Right atrium auricular region (tissue), 2 donors: ENCODE data around the gene ATP1A1. TPM values are rescaled to one million over a fixed set of nuclear protein-coding genes. Genes with fewer than 3 reads are reported as not detected.

ENCODE experiments used
- DNase-seq: peaks from one replicate; pipeline ENCODE4 v3.0.0-alpha.2; 2019; ENCODE audit warnings: low spot score
- H3K27ac ChIP-seq, 2 donors: fragments of 200-600 bp; sonication (generic); 1 replicate in 1 of 2; 2 replicates in 1 of 2; pipeline ENCODE4 v1.5.1; 2016 to 2019
- H3K27me3 ChIP-seq, 2 donors: fragments of 200-600 bp; sonication (generic); one replicate each; pipeline versions ENCODE4 v1.5.1 to v1.6.0; 2017 to 2019
- H3K36me3 ChIP-seq: fragments of 200-600 bp; sonication (generic); one replicate; pipeline ENCODE4 v1.5.1; 2016
- H3K4me1 ChIP-seq, 2 donors: fragments of 200-600 bp; sonication (generic); one replicate each; pipeline versions ENCODE4 v1.5.1 to v1.6.0; 2017 to 2019
- H3K4me3 ChIP-seq, 2 donors: fragments of 200-600 bp; sonication (generic); 1 replicate in 1 of 2; 2 replicates in 1 of 2; pipeline ENCODE4 v1.5.1; 2017 to 2019; ENCODE audit warnings: mild to moderate bottlenecking in 1 of 2, moderate library complexity in 1 of 2
- H3K9me3 ChIP-seq, 2 donors: fragments of 200-600 bp; sonication (generic); one replicate each; pipeline ENCODE4 v1.5.1; 2019
- total RNA-seq, 2 donors: library from RNA; depleted of rRNA; stranded (reverse); fragments of >200 nt; gene quantifications; one replicate each; pipeline ENCODE4 v1.1.0, GENCODE V29; 2016
- TF ChIP-seq, protein P1 (sequence below), 2 donors: fragments of 200-600 bp; sonication (generic); IDR thresholded peaks; one replicate each; pipeline ENCODE4 v1.5.1; 2019; ENCODE audit warnings: antibody characterized with exemption in 2 of 2

Gene ATP1A1
- total RNA-seq, 2 donors from 2014 or later: 148 to 256 TPM

DNA sequence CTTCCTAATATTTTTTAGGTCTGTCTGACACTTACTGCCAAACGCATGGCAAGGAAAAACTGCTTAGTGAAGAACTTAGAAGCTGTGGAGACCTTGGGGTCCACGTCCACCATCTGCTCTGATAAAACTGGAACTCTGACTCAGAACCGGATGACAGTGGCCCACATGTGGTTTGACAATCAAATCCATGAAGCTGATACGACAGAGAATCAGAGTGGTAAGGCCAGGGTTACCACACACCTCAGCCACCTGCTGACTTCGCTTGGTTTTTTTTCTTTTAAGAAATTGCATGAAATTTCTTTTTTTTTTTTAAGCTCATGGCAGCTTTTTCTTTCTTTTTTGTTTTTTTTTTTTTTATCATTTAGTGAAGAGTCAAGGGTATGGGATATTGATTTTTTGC lies 17.2 kb downstream of the ATP1A1 start:
- Histone ChIP-seq H3K36me3 (peaks cover 100% of the 10 kb centered on the region), H3K27me3 (no peaks in the 10 kb centered on the region), H3K4me3 (no peak overlapping the region), H3K9me3 (no peaks in the 10 kb centered on the region), H3K4me1 (peaks cover 0 to 19% of the 10 kb centered on the region in 2 donors), H3K27ac (no peak overlapping the region)
- TF ChIP-seq, protein P1, sequence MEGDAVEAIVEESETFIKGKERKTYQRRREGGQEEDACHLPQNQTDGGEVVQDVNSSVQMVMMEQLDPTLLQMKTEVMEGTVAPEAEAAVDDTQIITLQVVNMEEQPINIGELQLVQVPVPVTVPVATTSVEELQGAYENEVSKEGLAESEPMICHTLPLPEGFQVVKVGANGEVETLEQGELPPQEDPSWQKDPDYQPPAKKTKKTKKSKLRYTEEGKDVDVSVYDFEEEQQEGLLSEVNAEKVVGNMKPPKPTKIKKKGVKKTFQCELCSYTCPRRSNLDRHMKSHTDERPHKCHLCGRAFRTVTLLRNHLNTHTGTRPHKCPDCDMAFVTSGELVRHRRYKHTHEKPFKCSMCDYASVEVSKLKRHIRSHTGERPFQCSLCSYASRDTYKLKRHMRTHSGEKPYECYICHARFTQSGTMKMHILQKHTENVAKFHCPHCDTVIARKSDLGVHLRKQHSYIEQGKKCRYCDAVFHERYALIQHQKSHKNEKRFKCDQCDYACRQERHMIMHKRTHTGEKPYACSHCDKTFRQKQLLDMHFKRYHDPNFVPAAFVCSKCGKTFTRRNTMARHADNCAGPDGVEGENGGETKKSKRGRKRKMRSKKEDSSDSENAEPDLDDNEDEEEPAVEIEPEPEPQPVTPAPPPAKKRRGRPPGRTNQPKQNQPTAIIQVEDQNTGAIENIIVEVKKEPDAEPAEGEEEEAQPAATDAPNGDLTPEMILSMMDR (IDR thresholded peaks at IDR 0.05): no peak
- DNase-seq: no peak

DNA sequence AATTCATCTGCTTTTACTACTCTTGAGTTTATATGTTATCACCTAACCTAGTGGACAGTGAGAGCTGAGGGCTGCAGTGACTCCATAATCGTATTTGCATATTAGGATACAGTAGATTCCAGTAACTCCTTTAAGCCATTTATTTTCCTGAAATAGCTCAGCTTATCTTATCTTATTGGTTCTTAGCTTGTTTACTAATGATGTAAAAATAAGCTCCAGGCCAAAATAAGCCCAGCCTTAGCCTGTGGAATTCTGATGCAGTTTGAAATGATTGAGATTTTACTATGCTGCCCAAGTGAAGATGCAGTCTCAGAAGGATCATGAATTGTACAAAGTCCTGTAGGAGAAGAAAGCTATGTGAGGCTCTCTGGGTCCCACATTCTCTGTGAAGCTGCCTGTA lies 18.1 kb downstream of the ATP1A1 start:
- no peak overlapping the region for H3K27ac ChIP-seq
- no peaks in the 10 kb centered on the region for H3K9me3 ChIP-seq
- no peak for DNase-seq
- H3K36me3 ChIP-seq: peaks cover 100% of the 10 kb centered on the region
- H3K4me1 ChIP-seq: peaks cover 0 to 19% of the 10 kb centered on the region in 2 donors
- TF ChIP-seq, protein P1 (IDR thresholded peaks at IDR 0.05): no peak
- H3K4me3 ChIP-seq: no peak overlapping the region
- no peaks in the 10 kb centered on the region for H3K27me3 ChIP-seq

DNA sequence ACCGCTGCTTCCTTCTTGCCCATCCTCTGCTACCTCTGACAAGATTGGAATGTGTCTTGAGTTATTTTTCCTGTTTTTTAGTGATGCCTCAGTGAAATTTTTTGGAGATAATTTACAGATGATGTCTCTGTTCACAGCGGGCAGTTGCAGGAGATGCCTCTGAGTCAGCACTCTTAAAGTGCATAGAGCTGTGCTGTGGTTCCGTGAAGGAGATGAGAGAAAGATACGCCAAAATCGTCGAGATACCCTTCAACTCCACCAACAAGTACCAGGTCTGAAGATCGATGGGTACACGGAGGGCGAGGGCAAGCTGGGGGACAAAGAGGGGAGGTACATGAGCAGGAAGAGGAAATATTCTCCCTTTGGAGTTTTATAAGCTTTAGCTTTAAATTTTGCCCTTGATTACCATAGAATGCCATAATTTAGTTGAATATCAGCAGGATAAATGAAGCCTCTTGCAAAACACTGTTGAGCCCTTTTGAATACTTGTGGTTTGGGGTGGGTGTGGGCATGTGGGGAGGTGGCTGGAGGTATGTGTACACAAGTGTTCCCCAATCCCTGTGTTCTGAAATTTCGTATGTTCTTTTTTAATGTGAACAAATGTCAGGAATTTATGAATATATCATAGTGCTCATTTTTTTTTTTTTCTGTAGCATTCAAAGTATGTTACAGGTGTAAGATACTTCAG lies 19.8 kb downstream of the ATP1A1 start:
- Histone ChIP-seq H3K27me3 (no peaks in the 10 kb centered on the region), H3K9me3 (no peaks in the 10 kb centered on the region), H3K4me3 (no peak overlapping the region), H3K36me3 (peaks cover 100% of the 10 kb centered on the region), H3K4me1 (peaks cover 0 to 15% of the 10 kb centered on the region in 2 donors), H3K27ac (no peak overlapping the region)
- no peak for DNase-seq
- TF ChIP-seq, protein P1 (IDR thresholded peaks at IDR 0.05): no peak

DNA sequence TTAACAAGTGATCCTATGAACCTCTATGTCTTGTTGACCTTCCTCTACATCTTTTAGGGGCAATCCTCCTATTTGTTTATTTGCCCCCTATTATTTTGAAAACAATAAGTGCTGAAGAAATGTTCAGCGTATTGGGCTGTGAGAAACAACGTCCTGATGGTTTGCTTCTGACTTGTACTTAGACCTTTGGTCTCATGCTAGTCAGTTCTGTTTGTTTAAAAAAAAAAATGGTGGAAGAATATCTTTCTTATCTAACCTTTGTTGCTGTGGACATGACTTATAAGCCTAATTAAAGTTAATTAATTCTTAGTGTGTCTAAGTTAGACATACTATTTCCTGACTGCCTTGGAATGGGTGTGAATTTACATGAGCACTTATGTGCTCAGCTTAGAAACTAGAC lies 20.7 kb downstream of the ATP1A1 start:
- TF ChIP-seq, protein P1 (IDR thresholded peaks at IDR 0.05): no peak
- peaks cover 0 to 18% of the 10 kb centered on the region in 2 donors for H3K4me1 ChIP-seq
- no peak overlapping the region for H3K4me3 ChIP-seq
- H3K27me3 ChIP-seq: no peaks in the 10 kb centered on the region
- H3K36me3 ChIP-seq: peaks cover 100% of the 10 kb centered on the region
- H3K9me3 ChIP-seq: no peaks in the 10 kb centered on the region
- no peak for DNase-seq
- H3K27ac ChIP-seq: no peak overlapping the region

DNA sequence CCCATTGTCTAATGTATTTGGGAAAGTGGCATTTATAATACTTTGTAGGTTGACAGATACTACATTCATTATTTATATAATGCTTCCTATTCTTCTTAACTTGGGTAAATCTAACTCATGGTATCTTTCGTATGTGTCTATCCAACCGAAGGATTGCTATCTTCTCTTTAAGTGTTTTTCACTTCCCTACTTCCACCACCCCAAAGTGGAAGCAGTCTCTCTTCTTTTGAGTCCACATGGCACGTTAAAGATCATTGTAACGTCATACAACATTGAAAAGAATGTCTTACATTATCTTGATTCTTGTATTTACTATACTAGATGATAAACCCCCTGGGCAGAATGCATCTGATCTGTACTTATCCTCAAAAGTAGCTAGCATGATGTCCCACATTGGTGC lies 21.2 kb downstream of the ATP1A1 start:
- no peak for DNase-seq
- TF ChIP-seq, protein P1 (IDR thresholded peaks at IDR 0.05): no peak
- Histone ChIP-seq H3K4me1 (peaks cover 0 to 14% of the 10 kb centered on the region in 2 donors), H3K27ac (no peak overlapping the region), H3K36me3 (peaks cover 100% of the 10 kb centered on the region), H3K27me3 (no peaks in the 10 kb centered on the region), H3K9me3 (no peaks in the 10 kb centered on the region), H3K4me3 (no peak overlapping the region)

DNA sequence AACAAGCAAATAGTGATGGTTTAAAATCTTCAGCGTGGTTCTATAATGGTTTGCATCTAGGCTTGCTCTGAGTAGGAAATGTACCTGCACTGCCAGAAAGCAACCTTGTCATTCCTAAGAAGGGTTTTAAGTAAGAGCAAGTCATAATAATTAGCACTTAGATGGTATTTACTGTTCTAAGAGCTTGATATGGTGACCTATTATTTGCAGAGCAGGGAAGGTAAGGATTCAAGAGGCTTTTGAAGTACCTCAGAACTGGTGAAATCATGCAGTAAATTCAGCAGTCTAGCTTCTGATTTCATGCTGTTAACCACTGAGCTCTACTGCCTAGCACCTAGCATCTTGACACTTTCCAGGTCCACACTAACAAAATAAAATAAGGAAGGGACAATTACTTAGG lies 23.7 kb downstream of the ATP1A1 start:
- Histone ChIP-seq H3K27me3 (no peaks in the 10 kb centered on the region), H3K9me3 (no peaks in the 10 kb centered on the region), H3K4me1 (peaks cover 0 to 6% of the 10 kb centered on the region in 2 donors), H3K4me3 (no peak overlapping the region), H3K36me3 (peaks cover 100% of the 10 kb centered on the region), H3K27ac (no peak overlapping the region)
- TF ChIP-seq, protein P1 (IDR thresholded peaks at IDR 0.05): no peak
- DNase-seq: no peak
